ENCODE results near the gene TMEM179B. TPM values are rescaled to one million over a fixed set of nuclear protein-coding genes. Genes with fewer than 3 reads are reported as not detected.

TMEM179B gene
- total and polyA plus RNA-seq, 2 of the 4 experiments (the other 2 are of a cell fraction), result 29.4 to 67.1 TPM

GRCh38 chr11:62782753-62783152, 4.4 kb upstream of the TMEM179B start:
- Histone ChIP-seq H2AK5ac (ENCODE audit: low read depth, low read length) (no peak overlapping the region), H2AK9ac (replicated peaks; ENCODE audit: low read depth, low read length, poor library complexity) (no peak overlapping the region), H3K14ac (replicated peaks; ENCODE audit: low read depth, low read length) (no peak overlapping the region), H3K27me3 (ENCODE audit: control insufficient read depth, insufficient read depth, low read length) (no peaks in the 10 kb centered on the region), H3K9ac (ENCODE audit: low read depth, low read length) (no peak overlapping the region), H4K20me1 (ENCODE audit: insufficient read depth, low read length) (peaks cover 8% of the 10 kb centered on the region; the same call in 1 of the 2 replicates), H3K36me3 (ENCODE audit: control insufficient read depth, insufficient read depth, low read length) (peaks cover 23% of the 10 kb centered on the region; the same call in 1 of the 2 replicates), H3K4me2 (ENCODE audit: low read depth, low read length) (no peak overlapping the region), H3K23ac (ENCODE audit: low read depth, low read length) (no peak overlapping the region), H2BK15ac (ENCODE audit: low read depth, low read length) (no peak overlapping the region), H2AFZ (replicated peaks; ENCODE audit: low read length, poor library complexity) (no peak overlapping the region), H3K56ac (ENCODE audit: extremely low read depth, insufficient read depth, low read length) (no peak overlapping the region), H3K4me3 (ENCODE audit: insufficient read depth, low read depth, low read length) (no peak overlapping the region), H3K9me3 (ENCODE audit: control insufficient read depth, insufficient read depth, low read length) (no peaks in the 10 kb centered on the region), H2BK20ac (ENCODE audit: low read depth, low read length) (no peak overlapping the region), H3K79me1 (ENCODE audit: low read depth in 1 of 2, low read length in 2 of 2) (peaks cover 7 to 9% of the 10 kb centered on the region in 2 experiments; a peak in 3 of 4 replicates), H3K4me1 (ENCODE audit: control insufficient read depth, insufficient read depth, low read length) (peaks cover 3% of the 10 kb centered on the region; the same call in 1 of the 2 replicates), H2BK5ac (ENCODE audit: low read depth, low read length, poor library complexity, severe bottlenecking) (no peak overlapping the region), H4K5ac (ENCODE audit: low read depth, low read length) (no peak overlapping the region), H3K27ac (ENCODE audit: insufficient read depth, low read length) (no peak overlapping the region), H4K8ac (ENCODE audit: low read depth in 2 of 2, low read length in 2 of 2) (no peak overlapping the region), H2BK120ac (ENCODE audit: low read depth, low read length) (no peak overlapping the region), H4K91ac (ENCODE audit: insufficient read depth, low read depth, low read length) (no peak overlapping the region), H3K9me1 (ENCODE audit: insufficient read depth, low read length) (no peaks in the 10 kb centered on the region), H3K4ac (ENCODE audit: low read depth, low read length) (no peak overlapping the region), H3K18ac (ENCODE audit: low read depth, low read length) (no peak overlapping the region)
- TF ChIP-seq RAD21 (IDR thresholded peaks at IDR 0.05; ENCODE audit: low read length) (no peak), CTCF (conservative IDR thresholded peaks at IDR 0.05; ENCODE audit: low read depth, low read length) (no peak), SMC3 (IDR thresholded peaks at IDR 0.05; ENCODE audit: low read depth, low read length) (no peak), CEBPB (IDR thresholded peaks at IDR 0.05; ENCODE audit: low read depth, low read length) (no peak), USF2 (IDR thresholded peaks at IDR 0.05; ENCODE audit: low read depth, low read length) (no peak), MAFK (IDR thresholded peaks at IDR 0.05; ENCODE audit: low read depth, low read length) (no peak), ELK1 (IDR thresholded peaks at IDR 0.05; ENCODE audit: borderline replicate concordance, low read depth, low read length) (no peak), CHD1 (IDR thresholded peaks at IDR 0.05; ENCODE audit: low read depth, low read length) (no peak), RCOR1 (IDR thresholded peaks at IDR 0.05; ENCODE audit: insufficient replicate concordance, low read length) (no peak), BHLHE40 (IDR thresholded peaks at IDR 0.05; ENCODE audit: low read depth, low read length) (no peak), NFE2L2 (IDR thresholded peaks at IDR 0.05; ENCODE audit: low read depth, low read length) (no peak)
- ChIA-PET POLR2A (ENCODE audit: unreplicated experiment) (no interaction called here), CTCF (no interaction called here)
- no TSS peak for BruUV-seq (replicated peaks)
- no peak for ATAC-seq (ENCODE audit: low read depth)
- dilution Hi-C loops (cut with HindIII; ENCODE audit: low sequenced_read_pairs, unreplicated experiment) (no loop called here), intact Hi-C loops (cut with micrococcal nuclease) (no loop called here), in situ Hi-C loops (cut with MboI; ENCODE audit: low sequenced_read_pairs) (no loop called here)
- WGBS, 2 experiments (ENCODE audit: extremely low coverage in 2 of 2, insufficient read length in 1 of 2), result 100% methylated on average over 4 of the region's 7 CpGs; no CpG with 5 or more reads in 1 of the 2 experiments
- no peak for DNase-seq

Data from IMR-90 (cell line).